Astrocyte (in vitro differentiated cells and primary cell): Measurements from ENCODE around the gene HMCN2. TPM values are rescaled to one million over a fixed set of nuclear protein-coding genes. Genes with fewer than 3 reads are reported as not detected.

Source experiments
- DNase-seq: peaks from one replicate; pipeline ENCODE4 v3.0.0-alpha.2; 2010; ENCODE audit warnings: low read depth
- FAIRE-seq: peaks from 2 replicates; lab custom pipeline; 2011; peaks lifted over from hg19 to GRCh38; lab: Jason Lieb, UNC
- H2AFZ ChIP-seq: 2 replicates; pipeline ENCODE4 v1.6.0; 2012; ENCODE audit warnings: low read depth, low read length, inconsistent platforms
- H3K27ac ChIP-seq: 2 replicates; pipeline ENCODE4 v1.5.1; 2011; ENCODE audit warnings: low read depth, low read length, inconsistent platforms
- H3K27me3 ChIP-seq: 2 replicates; pipeline ENCODE4 v1.6.0; 2011; ENCODE audit warnings: low read length, inconsistent platforms; ENCODE audit not compliant: insufficient read depth
- H3K36me3 ChIP-seq: 2 replicates; pipeline ENCODE4 v1.5.1; 2011; ENCODE audit warnings: low read length, inconsistent platforms; ENCODE audit not compliant: insufficient read depth
- H3K4me1 ChIP-seq: 2 replicates; pipeline ENCODE4 v1.5.1; 2011; ENCODE audit warnings: low read length, inconsistent platforms; ENCODE audit not compliant: insufficient read depth
- H3K4me2 ChIP-seq: 2 replicates; pipeline ENCODE4 v1.6.0; 2012; ENCODE audit warnings: low read length, inconsistent platforms
- H3K4me3 ChIP-seq: 2 replicates; pipeline ENCODE4 v1.5.1; 2011; ENCODE audit warnings: low read depth, mild to moderate bottlenecking, low read length, inconsistent platforms; ENCODE audit not compliant: insufficient read depth
- H3K79me2 ChIP-seq: 2 replicates; pipeline ENCODE4 v1.6.0; 2012; ENCODE audit warnings: mild to moderate bottlenecking, low read length, inconsistent platforms; ENCODE audit not compliant: insufficient read depth
- H3K9ac ChIP-seq: 2 replicates; pipeline ENCODE4 v1.6.0; 2012; ENCODE audit warnings: mild to moderate bottlenecking, low read length, inconsistent platforms
- H3K9me3 ChIP-seq: 2 replicates; pipeline ENCODE4 v1.5.1; 2012; ENCODE audit warnings: low read depth, mild to moderate bottlenecking, low read length, inconsistent platforms; ENCODE audit not compliant: insufficient read depth
- H4K20me1 ChIP-seq: 2 replicates; pipeline ENCODE4 v1.6.0; 2012; ENCODE audit warnings: low read length, inconsistent platforms; ENCODE audit not compliant: insufficient read depth
- H3K27ac Mint-ChIP-seq: one replicate; pipeline ENCODE4 v1.8.0; 2021; ENCODE audit warnings: mild to moderate bottlenecking, mixed read lengths; ENCODE audit not compliant: unreplicated experiment
- H3K27me3 Mint-ChIP-seq: one replicate; pipeline ENCODE4 v1.8.0; 2021; ENCODE audit warnings: low read depth, mixed read lengths; ENCODE audit not compliant: unreplicated experiment
- H3K36me3 Mint-ChIP-seq: one replicate; pipeline ENCODE4 v1.8.0; 2021; ENCODE audit warnings: low read depth, mixed read lengths; ENCODE audit not compliant: unreplicated experiment
- H3K4me1 Mint-ChIP-seq: one replicate; pipeline ENCODE4 v1.8.0; 2021; ENCODE audit warnings: low read depth, mixed read lengths; ENCODE audit not compliant: unreplicated experiment
- H3K4me3 Mint-ChIP-seq: one replicate; pipeline ENCODE4 v1.8.0; 2021; ENCODE audit warnings: mild to moderate bottlenecking, moderate library complexity, mixed read lengths; ENCODE audit not compliant: unreplicated experiment
- H3K9me3 Mint-ChIP-seq: one replicate; pipeline ENCODE4 v1.8.0; 2021; ENCODE audit warnings: mild to moderate bottlenecking, mixed read lengths; ENCODE audit not compliant: unreplicated experiment
- CTCF ChIP-seq: IDR thresholded peaks from 2 replicates; pipeline ENCODE4 v1.5.1; 2011; ENCODE audit warnings: low read depth, mild to moderate bottlenecking, inconsistent platforms, low read length, moderate library complexity; ENCODE audit not compliant: insufficient read depth
- EZH2 ChIP-seq: IDR thresholded peaks from 2 replicates; pipeline ENCODE4 v1.6.1; 2012; ENCODE audit warnings: mild to moderate bottlenecking, low read length, inconsistent platforms; ENCODE audit not compliant: insufficient read depth
- total RNA-seq: library from RNA; stranded (reverse); gene quantifications from 2 replicates; pipeline ENCODE4 v1.2.1, GENCODE V29; 2021

The HMCN2 gene
- total RNA-seq, 1 donor from 2014 or later, result 1.6 TPM

- H3K9me3 ChIP-seq, result no peaks in the 10 kb centered on the region
- FAIRE-seq (no peak), DNase-seq (no peak)
- H3K36me3 ChIP-seq, result no peaks in the 10 kb centered on the region
- Mint-ChIP-seq H3K9me3 (peaks cover 4% of the 10 kb centered on the region), H3K4me1 (peaks cover 6% of the 10 kb centered on the region), H3K27me3 (peaks cover 67% of the 10 kb centered on the region), H3K4me3 (peak overlapping the region; percentile 23), H3K27ac (no peak overlapping the region), H3K36me3 (no peaks in the 10 kb centered on the region)
- TF ChIP-seq EZH2 (no peak), CTCF (no peak)
- no peaks in the 10 kb centered on the region for H3K79me2 ChIP-seq
- H4K20me1 ChIP-seq, result no peaks in the 10 kb centered on the region
- H3K9ac ChIP-seq, result no peak overlapping the region
- H2AFZ ChIP-seq, result no peak overlapping the region
- no peaks in the 10 kb centered on the region for H3K4me1 ChIP-seq
- no peak overlapping the region for H3K27ac ChIP-seq
- H3K4me3 ChIP-seq, result no peak overlapping the region
- H3K4me2 ChIP-seq, result no peak overlapping the region
- H3K27me3 ChIP-seq, result peaks cover 13% of the 10 kb centered on the region
These were observed 30.6 kb downstream of the HMCN2 start for GRCh38 chr9:130295945-130296782.

GRCh38 chr9:130296783-130297055 lies 31.2 kb downstream of the HMCN2 start:
- Histone ChIP-seq H3K4me1 (peaks cover 2% of the 10 kb centered on the region), H3K27ac (no peak overlapping the region), H4K20me1 (no peaks in the 10 kb centered on the region), H3K79me2 (no peaks in the 10 kb centered on the region), H3K9ac (no peak overlapping the region), H2AFZ (no peak overlapping the region), H3K4me3 (no peak overlapping the region), H3K4me2 (no peak overlapping the region), H3K9me3 (no peaks in the 10 kb centered on the region), H3K27me3 (peaks cover 13% of the 10 kb centered on the region), H3K36me3 (no peaks in the 10 kb centered on the region)
- Mint-ChIP-seq H3K4me1 (peaks cover 12% of the 10 kb centered on the region), H3K27ac (no peak overlapping the region), H3K9me3 (peaks cover 4% of the 10 kb centered on the region), H3K27me3 (peaks cover 66% of the 10 kb centered on the region), H3K4me3 (no peak overlapping the region), H3K36me3 (no peaks in the 10 kb centered on the region)
- DNase-seq (no peak), FAIRE-seq (no peak)
- no peak for TF ChIP-seq EZH2
- no peak for TF ChIP-seq CTCF

GRCh38 chr9:130297371-130297770 lies 31.8 kb downstream of the HMCN2 start:
- H4K20me1 ChIP-seq, result no peaks in the 10 kb centered on the region
- Mint-ChIP-seq H3K4me3 (no peak overlapping the region), H3K4me1 (peaks cover 17% of the 10 kb centered on the region), H3K9me3 (peaks cover 4% of the 10 kb centered on the region), H3K27me3 (peaks cover 60% of the 10 kb centered on the region), H3K27ac (no peak overlapping the region), H3K36me3 (no peaks in the 10 kb centered on the region)
- H3K27ac ChIP-seq, result no peak overlapping the region
- H3K36me3 ChIP-seq, result no peaks in the 10 kb centered on the region
- no peak overlapping the region for H3K9ac ChIP-seq
- no peaks in the 10 kb centered on the region for H3K9me3 ChIP-seq
- no peak overlapping the region for H3K4me3 ChIP-seq
- H3K27me3 ChIP-seq, result peaks cover 8% of the 10 kb centered on the region
- no peak overlapping the region for H2AFZ ChIP-seq
- FAIRE-seq (no peak), DNase-seq (no peak)
- H3K79me2 ChIP-seq, result no peaks in the 10 kb centered on the region
- peaks cover 2% of the 10 kb centered on the region for H3K4me1 ChIP-seq
- H3K4me2 ChIP-seq, result no peak overlapping the region
- TF ChIP-seq EZH2, result no peak
